ENCODE data around the gene TASP1. TPM values are rescaled to one million over a fixed set of nuclear protein-coding genes. Genes with fewer than 3 reads are reported as not detected.

The TASP1 gene
- total RNA-seq, 2 experiments from 2014 or later: 11.0 to 11.5 TPM

Other genes starting within 250 kb of the TASP1 start
- 10 to 100 TPM; 26.8 to 29.2 TPM for gene ESF1, start 146.0 kb upstream of the TASP1 start, total RNA-seq
- gene NDUFAF5, start 146.1 kb upstream of the TASP1 start, total RNA-seq: 10 to 100 TPM; 31.5 to 31.9 TPM